ENCODE measurements around the gene SH3BP5L.

Gene SH3BP5L

DNA sequence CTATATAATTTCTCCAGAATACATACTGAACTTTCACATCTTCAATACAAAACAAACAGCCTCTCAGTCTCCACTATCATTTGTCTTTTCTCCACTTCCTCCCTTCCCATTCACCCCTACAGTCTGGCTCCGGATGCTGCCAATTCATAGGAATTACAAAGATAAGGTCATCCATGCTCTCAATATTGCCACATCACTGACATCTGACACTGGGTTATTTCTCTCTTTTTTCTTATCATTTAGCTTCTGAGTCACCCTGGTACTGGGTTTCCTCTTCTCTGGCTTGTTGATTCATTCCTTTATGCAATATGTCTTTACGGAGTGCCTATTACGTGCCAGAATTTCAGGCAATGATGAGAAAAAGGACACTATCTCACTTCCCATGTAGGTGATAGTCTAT is 3.1 kb upstream of the SH3BP5L start:
- DNase-seq (no peak), ATAC-seq (no peak)

DNA sequence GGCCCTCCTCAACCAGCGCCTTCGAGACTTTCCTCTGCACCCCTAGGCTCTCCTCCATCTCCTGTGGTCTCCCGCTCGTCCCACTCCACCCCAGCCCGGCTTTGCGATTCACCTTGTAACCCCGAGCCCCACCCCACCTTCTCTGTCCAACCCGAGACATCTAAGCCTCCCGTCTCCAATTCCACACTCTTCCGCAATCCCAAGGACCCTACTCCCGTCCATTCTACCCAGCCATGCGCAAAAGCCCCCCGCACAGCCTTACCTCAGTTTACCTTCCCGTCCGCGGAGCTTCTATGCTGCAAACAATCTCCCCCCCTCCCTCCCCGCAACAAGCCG is 174 bp downstream of the SH3BP5L start:
- DNase-seq (no peak), ATAC-seq (peak; percentile 4)

DNA sequence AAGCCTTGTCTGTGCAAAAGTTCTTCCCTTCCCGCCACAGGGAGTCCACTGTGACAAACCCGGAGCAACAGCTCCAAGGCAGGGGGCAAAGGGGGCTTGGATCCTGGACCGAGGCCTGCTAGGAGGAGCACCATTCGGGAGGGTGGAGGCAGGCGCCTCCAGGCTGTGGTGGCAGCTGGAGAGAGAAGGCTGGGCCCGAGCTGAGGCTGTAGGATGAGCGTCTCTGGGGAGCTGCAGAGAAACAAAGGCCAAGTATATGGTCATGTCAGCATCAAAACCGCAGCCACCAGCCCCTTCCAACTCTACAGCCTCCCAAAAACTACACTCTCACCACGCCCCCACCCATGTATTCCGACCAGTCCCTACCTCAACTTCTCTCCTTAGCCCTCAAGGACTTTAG is 579 bp downstream of the SH3BP5L start:
- ATAC-seq (no peak), DNase-seq (no peak)

DNA sequence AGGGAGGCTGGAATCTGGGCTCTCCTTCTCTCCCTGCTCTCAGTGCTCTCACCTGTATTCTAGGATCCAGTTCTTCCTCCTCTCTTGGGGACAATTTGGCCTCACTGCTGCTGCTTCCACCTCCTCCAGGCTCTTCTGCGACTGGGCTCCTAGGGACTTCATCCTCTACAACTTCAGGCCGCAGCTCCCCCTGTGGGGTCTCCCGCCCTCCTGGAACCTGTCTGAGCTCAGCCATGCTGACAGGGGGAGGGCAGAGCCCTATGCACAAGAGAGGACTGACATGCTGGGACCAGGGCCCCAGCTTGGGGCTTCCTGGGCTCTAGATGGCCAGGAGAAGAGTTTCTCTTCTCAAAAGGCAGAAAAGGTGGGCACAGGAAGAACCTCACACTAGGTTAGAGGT is 1.0 kb downstream of the SH3BP5L start:
- DNase-seq (no peak), ATAC-seq (no peak)

DNA sequence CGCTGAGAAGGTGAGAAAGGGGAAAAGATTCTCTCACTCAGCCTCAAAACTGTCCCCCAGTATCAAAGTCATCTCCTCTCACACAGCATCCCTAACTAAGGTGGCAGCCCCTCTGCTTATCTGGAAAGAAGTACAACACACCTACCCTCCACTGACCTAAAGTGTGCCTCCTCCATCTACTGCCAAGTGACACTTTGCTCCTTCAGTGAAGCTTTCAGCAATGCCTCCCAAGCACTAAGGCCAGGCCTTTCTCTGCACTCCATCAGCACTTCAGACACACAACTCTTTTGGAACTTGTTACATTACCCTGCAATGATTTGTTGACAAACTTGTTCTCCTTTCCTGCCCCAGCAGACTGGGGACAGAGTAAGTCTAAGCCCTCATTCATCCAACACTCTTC is 1.4 kb downstream of the SH3BP5L start:
- DNase-seq (no peak), ATAC-seq (no peak)

DNA sequence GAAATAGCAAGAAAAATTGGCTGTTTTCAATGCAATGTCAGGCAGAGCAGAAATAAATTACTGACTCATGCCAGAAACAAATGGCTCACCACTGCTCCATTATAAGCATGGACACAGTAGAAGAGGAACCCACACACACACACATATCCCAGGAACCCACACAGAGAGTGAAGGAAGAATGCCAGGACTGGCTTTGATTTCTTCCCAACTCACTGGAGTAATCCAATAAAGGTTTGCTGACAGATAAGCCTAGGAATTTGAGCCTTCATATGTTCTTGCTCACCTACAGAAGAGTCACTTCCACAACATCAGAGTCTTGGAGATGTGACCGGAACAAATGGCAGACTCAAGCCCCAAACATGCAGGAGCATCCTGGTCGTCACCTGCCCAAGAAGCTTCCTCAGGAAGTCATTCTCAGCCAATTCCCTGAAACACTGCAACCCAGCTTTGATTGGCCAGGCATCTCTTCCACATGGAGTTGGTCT is 2.2 kb downstream of the SH3BP5L start:
- no peak for DNase-seq
- no peak for ATAC-seq

DNA sequence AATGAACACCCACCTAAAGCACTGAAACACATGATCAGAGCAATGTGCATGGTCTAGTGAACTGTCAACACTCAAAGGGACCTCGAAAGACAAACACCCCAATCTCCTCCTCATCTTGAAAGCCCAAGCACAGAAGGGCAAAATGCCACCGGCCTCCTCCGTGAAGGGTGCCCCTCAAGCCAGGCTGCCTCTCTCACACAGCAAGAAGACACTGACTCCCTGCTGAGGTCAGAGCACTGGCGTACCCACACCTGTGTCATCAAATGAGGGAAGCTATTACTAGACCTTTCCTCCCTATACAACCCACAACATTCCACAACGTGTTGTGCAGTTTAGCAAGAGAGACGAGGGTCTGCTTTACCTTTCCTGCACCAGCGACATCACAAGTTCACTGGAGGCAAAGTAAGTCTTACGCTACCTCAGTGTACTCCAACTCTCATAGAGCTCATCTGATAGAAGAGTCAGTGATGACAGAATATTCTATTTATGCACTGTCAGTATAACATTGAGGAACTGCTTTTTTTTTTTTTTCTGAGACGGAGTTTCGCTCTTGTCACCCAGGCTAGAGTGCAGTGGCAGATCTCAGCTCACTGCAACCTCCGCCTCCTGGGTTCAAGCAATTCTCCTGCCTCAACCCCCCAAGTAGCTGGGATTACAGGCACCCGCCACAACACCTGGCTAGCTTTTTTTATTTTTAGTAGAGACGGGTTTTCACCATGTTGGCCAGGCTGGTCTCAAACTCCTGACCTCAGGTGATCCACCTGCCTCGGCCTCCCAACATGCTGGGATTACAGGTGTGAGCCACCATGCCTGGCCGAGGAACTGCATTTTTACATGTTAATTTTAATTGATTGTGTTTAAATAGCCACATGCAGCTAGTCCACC is 3.3 kb downstream of the SH3BP5L start:
- DNase-seq (no peak), ATAC-seq (no peak)

DNA sequence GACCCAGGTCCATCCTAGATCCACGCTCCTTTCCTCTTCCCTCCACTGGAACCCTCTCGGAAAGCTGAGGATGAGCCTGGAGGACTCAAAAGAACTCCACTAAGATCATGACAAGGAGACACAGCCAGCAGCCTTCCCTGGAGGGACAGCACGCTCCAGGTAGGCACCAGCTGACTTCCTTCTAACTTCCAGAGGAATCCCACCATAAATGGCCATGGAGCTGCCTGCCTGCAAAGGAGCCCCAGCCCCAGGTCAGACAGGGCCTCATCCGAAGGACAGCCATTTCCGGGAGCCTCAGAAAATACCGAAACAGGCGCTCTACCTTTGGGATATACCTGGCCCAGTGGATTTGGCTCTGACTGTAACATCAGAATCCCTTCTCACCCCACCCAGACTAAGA is 4.1 kb downstream of the SH3BP5L start:
- ATAC-seq = no peak
- DNase-seq = no peak

DNA sequence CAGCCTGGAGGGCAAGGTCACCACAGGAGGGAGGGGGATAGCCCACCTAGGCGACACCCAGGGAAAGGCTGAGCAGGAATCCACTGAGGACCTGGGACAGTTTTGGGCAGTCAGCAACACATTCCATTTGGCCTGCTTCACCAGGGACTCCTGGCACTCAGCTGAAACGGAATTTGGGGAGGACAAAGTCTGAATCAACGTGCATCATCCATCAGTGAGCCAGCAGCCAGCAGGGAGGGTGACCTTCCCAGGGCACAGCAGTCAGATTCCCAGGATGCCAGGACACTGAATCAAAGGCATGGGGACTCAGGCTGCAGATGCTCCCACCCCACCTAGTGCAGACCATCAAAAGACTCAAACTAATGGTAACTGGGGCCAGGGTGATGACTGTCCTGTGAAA is 4.6 kb downstream of the SH3BP5L start:
- ATAC-seq = no peak
- DNase-seq = no peak

DNA sequence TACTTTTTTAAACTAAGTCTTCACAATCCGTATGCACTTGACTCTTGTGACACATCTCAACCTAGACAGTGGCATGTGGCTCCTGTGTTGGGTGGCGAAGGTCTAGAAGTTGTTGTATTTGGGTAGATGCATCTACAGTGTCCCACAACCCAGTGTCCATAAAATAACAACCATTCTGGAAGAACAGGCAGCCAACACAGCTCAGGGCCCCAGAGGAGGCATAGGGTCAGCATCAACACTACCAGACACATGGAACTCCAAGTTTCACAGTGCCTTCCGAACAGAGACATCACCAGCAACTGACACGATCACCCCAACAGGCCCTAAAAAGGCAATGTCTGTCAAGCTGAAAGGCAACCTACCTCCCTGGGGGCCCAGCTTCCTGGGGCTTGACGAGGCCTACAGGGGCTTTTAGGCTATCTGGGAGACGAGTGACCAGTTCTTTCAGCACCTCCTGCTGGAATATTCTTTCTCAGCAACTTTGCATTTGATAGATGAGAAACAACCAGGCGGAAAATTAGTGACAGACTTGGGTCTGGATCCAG is 5.6 kb downstream of the SH3BP5L start:
- DNase-seq = no peak
- no peak for ATAC-seq

DNA sequence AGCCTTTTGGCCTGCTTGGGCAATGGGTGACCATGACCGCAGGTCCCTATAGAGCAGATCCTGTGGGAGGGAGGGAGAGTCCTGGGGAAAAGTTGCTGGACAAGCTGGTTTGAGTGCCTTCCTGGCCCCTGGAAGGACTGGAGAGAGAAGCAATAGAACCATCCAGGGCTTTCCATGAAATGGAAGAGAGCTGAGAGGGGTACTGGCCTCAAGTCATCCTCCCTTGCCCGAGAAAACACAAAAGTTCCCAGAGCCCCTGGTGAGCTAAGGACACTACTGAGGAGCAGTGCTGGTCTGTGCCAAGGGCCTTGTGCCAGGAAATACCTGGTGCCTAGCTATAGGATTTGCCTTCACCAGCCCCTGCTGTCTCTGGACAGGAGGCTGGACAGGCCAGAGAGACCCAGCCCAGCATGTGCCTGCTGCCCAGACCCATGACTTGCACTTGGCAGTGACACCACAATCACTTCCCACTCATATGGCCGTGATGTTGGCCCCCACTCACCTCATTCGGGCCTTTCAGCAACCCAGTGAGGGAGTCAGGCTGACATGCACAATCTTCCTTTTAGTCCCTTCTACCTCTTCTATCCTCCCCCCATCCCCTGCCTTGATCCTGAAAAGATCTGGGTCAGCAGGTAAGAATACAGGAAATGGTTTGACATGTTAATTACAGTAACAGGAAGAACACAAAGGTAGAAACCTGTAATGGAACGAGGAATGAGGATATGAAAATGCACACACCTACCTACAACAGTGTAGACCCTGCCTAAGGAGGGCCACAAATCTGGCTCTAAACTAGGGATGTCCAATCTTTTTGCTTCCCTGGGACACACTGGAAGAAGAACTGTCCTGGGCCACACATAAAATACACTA is 7.0 kb downstream of the SH3BP5L start:
- ATAC-seq = peak; percentile 10

DNA sequence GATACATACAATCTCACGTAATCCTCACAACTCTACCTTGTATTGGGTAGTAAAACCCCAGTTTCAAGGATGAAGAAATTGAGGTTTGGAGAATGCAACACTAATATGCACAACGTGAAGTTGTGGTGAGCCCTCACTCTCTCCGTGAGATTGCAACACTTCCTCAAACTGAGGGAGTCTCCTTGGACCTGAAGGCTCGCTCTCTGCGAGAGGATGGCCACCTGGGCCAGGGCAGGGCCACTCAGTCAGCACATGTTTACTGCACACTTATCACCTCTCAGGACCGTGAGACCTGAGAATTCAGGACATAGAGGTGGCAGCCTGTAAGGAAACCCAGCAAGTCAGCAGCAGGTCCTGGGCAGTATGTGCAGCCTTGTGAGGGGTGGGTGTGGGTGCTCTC is 8.7 kb downstream of the SH3BP5L start:
- no peak for ATAC-seq
- no peak for DNase-seq

More for the DNA sequence above, 7.0 kb downstream of the SH3BP5L start:
- DNase-seq = no peak

DNA sequence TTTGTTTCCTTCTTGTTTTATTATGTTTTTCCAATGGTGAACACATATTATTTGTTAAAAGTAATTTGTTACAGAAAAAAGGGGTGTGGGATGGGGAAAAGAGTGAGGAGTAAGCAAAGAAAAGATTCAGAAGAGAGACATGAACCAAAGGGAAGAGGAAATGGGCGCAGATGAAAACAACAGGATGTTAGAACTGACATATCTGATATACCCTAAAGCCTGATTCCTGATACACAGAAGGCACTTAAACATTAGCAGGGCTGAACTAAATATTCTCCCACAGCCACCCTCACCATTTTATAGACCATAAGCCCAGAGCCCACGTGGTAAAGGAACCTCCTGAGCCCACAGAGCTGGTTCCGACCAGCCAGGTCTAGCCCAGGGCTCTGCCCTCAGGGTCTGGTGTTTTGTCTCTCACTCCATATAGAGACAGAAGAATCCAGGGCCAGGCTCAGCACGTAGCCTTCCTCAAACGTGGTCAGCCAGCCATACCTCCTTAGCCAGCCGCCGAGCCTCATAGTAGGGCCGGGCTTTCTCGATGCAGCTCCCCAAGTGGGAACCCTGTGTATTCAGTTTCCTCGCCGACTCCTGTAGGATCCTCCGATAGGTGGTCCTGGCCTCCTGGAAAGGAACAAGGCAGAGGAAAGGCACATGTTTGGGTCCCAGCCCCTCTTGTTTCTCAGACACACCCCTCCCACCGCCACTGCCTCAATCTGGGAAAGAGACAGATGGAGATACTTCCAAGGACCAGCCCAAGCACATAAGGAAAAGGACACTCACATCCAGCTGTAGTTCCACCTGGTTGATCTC is 9.5 kb downstream of the SH3BP5L start:
- DNase-seq = no peak
- no peak for ATAC-seq

DNA sequence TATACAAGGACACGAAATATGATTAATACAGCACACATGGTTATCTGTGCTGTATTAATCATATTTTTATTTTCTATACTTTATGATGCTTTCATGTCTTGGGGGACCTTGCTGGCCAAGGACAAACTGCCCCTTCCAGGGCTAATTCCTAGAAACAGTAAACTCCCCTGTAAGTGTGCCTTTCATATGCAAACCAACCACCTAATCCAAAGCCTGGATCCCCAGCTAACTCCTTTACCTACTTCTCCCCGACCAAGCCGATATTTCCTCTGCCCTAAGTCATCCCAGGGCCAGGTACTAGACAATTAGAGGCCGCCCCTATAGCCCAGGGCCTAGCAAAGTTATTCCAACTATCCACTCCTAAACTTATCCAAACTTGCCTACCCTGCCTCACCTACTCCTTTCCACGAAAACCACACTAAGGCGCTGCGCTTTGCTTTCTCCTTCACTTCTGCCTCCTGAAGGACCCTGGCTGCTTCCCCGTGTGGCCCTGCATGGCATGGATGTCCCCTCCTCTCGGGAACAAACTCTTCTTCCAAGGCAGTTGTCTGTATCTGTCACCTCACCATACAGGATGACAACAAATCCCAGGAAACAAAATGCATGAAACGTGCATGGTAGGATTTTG is 10.2 kb downstream of the SH3BP5L start:
- no peak for DNase-seq
- no peak for ATAC-seq

DNA sequence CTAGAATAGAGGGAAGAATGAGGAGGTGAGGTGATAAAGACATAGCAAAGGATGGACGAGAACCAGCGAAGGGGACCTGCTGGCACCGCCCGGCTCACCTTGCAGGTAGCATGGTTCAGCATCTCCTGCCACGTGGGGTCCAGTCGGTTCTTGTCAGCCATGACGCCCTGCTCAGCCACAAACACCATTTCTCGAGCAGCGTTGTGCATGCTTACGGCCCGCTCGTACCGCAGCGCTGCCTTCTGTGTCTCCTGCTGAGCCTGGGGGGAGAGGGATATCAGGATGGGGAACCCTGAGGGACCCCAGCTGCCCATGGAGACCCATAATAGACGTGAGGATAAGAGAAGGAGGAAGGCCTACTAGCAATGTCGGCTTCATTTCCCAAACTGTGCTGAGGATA is 11.4 kb downstream of the SH3BP5L start:
- ATAC-seq (no peak), DNase-seq (no peak)

DNA sequence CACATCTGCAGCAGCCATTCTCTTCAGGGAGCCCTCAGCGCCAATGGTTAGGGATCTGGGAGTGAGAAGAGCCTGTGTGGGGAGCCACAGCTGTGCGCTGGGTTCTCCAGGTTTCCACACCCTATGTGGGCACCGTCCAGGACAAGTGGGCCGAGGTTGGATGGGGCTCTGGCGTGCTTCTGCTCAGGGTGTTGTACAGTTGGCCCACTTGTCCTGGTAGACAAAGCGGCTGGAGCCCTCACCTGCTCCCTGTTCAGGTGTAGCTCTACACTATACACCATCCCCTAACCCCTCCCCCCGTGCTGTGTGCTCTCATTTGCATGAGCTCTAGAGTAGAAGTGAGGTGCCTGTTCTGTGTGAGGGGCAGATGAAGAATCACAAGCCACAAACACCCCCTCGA is 12.2 kb downstream of the SH3BP5L start:
- ATAC-seq = no peak
- DNase-seq = no peak

DNA sequence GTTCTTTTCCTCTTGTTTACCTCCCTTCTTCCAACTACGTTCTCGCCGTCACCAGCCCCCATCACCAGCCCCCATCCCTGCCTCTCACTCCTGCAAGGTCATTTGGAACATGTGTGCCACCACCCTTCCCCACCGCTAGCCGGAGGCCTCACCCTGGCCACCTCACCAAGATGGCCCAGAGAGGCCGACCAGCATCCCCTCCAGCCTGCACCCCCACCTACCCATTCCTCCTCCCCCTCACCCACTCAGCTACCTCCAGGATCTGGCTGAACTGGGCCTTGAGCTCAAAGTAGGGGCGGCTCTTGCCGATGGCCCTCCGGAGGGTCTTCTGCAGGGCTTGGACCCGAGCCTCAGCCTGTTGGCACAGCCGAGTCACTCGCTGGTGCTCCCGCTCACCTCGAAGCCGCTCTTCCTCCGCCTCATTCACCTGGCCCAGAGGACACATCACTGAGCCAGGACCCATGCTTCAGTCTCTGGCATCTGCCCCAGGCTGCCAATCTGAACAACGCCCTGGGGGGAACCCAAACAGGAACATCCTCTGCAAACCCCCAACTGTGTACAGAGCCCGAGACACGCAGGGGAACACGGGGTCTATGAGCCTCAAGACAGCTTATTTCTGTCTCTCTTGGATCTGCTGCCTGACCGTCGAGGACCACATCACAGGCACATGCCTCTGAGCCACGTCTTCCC is 12.8 kb downstream of the SH3BP5L start:
- ATAC-seq = no peak
- no peak for DNase-seq

DNA sequence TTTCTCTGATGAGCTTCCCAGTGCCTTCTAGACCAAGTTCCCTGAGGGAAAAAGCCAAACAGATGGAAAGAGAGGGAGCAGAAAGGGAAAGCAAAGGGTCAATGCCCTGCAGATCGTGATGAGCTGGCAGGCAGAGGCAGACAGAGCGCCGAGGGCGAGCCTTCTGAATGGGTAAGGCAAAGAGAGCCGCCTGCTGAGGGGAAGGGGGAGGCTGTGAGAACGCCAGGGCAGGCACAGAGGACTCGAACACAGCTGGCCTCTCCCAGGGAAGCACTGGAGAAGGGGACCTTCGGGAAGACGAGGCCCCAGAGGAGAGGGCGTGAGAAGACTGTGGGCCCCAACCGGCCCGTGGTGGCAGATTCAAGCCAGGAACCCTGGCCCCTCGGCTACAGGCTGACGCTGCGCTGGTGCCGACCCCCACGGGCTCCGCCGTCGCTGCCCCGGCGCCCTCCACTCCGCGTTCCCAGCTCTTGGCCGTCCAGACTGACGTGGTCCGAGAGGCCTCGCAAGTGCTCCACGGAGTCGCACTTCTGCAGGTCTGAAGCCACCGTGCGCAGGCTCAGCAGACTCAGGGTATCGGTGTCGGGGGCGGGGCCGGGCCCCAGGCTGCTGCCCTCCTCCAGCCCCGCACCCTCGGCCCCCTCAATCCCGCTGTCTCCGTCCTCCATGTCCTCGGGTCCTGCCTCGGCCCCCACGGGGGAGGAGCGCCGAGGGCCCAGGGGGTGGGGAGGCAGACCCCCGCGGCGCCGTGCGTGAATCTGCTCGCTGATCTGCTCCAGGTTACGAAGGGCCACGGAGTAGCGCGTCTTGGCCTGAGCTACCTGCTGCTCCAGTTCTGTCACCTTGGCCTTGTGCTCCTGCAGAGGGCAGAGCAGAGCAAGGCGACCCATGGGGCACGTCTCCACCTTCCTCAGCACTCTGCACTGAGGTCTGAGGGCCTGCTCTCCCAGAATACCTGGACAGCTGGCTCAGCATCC is 13.9 kb downstream of the SH3BP5L start:
- DNase-seq (no peak), ATAC-seq (no peak)

DNA sequence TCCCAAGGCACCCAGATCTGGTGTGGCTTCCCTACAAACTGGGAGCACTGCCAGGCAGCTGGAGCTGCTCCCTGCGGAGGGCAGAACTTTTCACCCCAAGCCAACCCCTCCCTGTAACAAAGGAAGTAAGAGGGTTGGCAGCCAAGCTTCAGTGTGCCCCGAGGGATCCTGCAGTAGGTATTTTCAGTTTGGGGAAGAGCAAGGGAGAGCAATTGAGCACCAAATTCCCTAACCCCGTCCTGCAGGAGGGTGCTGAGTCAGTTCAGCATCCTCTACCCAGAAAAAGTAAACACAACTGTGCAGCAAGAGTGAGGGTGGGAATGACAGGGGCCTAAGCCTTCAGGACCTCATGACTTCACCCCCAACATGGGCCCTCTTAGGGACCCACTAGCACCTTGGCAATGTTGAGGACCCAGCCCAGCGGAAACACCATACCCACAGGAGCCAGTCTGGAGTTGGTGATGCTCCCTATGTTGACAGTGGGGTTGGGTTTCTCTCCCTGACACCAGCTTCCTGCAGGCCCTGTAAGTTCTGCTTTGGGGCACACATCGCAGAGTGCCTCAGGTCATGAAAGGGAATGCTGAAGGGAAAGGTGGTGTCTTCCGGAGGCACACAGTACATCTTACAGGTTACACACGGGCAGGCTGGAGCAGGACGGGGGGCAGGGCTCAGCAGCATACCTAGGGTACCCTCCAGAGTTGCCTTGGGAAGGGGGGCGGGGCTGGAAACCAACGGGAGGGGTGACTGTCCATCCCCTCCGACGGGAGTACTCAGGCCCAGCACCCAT is 14.8 kb downstream of the SH3BP5L start:
- DNase-seq = no peak
- ATAC-seq = no peak
